ENCODE results near the gene IKZF3. TPM values are rescaled to one million over a fixed set of nuclear protein-coding genes. Genes with fewer than 3 reads are reported as not detected.

Gene IKZF3
- total RNA-seq, 2 experiments from 2014 or later = 39.7 to 39.9 TPM

- Histone ChIP-seq H3K4me1 (ENCODE audit: insufficient read depth, low read length) (peaks cover 11% of the 10 kb centered on the region), H3K27ac (ENCODE audit: low read depth in 1 of 2, low read length in 2 of 2) (no peak overlapping the region), H3K27me3 (ENCODE audit: control insufficient read depth in 1 of 2, insufficient read depth in 2 of 2, low read length in 2 of 2) (no peaks in the 10 kb centered on the region), H3K4me3 (ENCODE audit: low read length) (no peak overlapping the region), H3K9me3 (ENCODE audit: control insufficient read depth in 1 of 2, insufficient read depth in 1 of 2, low read length in 2 of 2) (peaks cover 14 to 20% of the 10 kb centered on the region in 2 experiments), H3K36me3 (ENCODE audit: insufficient read depth, low read length) (peaks cover 27% of the 10 kb centered on the region)
- ChIA-PET POLR2A (interaction anchor here (2.0 kb wide), 1 partner anchor 84 kb away, joined by 6 read pairs; no protein-coding TSS in a partner anchor), CTCF (interaction anchor here (0.7 to 1.5 kb wide), 2 partner anchors 10 to 184 kb away, joined by 3 read pairs; no protein-coding TSS in a partner anchor)
- Mint-ChIP-seq H3K27me3 (no peaks in the 10 kb centered on the region), H3K4me3 (no peak overlapping the region), H3K4me1 (ENCODE audit: low read depth) (peaks cover 54% of the 10 kb centered on the region), H3K9me3 (peaks cover 9% of the 10 kb centered on the region), H3K36me3 (ENCODE audit: low read depth) (peaks cover 82% of the 10 kb centered on the region), H3K27ac (no peak overlapping the region)
- intact Hi-C loops (cut with DNase I, micrococcal nuclease) = no loop called here
- ATAC-seq (ENCODE audit: poor library complexity) = no peak
- DNase-seq = no peak
- TF ChIP-seq CTCF (IDR thresholded peaks at IDR 0.05) = no peak
Observed at GRCh38 chr17:39838784-39839183, 25.3 kb downstream of the IKZF3 start.

- DNase-seq = no peak
- peaks cover 52% of the 10 kb centered on the region for H3K4me1 Mint-ChIP-seq (ENCODE audit: low read depth)
- intact Hi-C loops (cut with DNase I, micrococcal nuclease) = no loop called here
- CTCF ChIA-PET = no interaction called here
- H3K36me3 ChIP-seq (ENCODE audit: insufficient read depth, low read length) = peaks cover 27% of the 10 kb centered on the region
- no peaks in the 10 kb centered on the region for H3K27me3 Mint-ChIP-seq
- no peak overlapping the region for H3K4me3 ChIP-seq (ENCODE audit: low read length)
- no peak overlapping the region for H3K27ac Mint-ChIP-seq
- no peak overlapping the region for H3K27ac ChIP-seq (ENCODE audit: low read depth in 1 of 2, low read length in 2 of 2)
- H3K4me3 Mint-ChIP-seq = no peak overlapping the region
- POLR2A ChIA-PET = interaction anchor here (1.1 to 2.0 kb wide), 2 partner anchors 24 to 83 kb away, joined by 3 to 6 read pairs; no protein-coding TSS in a partner anchor
- peaks cover 7% of the 10 kb centered on the region for H3K4me1 ChIP-seq (ENCODE audit: insufficient read depth, low read length)
- no peak for ATAC-seq (ENCODE audit: poor library complexity)
- peaks cover 14 to 20% of the 10 kb centered on the region in 2 experiments for H3K9me3 ChIP-seq (ENCODE audit: control insufficient read depth in 1 of 2, insufficient read depth in 1 of 2, low read length in 2 of 2)
- peaks cover 81% of the 10 kb centered on the region for H3K36me3 Mint-ChIP-seq (ENCODE audit: low read depth)
- H3K27me3 ChIP-seq (ENCODE audit: control insufficient read depth in 1 of 2, insufficient read depth in 2 of 2, low read length in 2 of 2) = no peaks in the 10 kb centered on the region
- H3K9me3 Mint-ChIP-seq = peaks cover 9% of the 10 kb centered on the region
- no peak for TF ChIP-seq CTCF (IDR thresholded peaks at IDR 0.05)
Observed at GRCh38 chr17:39838057-39838456, 26.1 kb downstream of the IKZF3 start.

GRCh38 chr17:39836117-39836516 lies 28.0 kb downstream of the IKZF3 start:
- ChIA-PET CTCF (no interaction called here), POLR2A (interaction anchor here (0.6 to 2.2 kb wide), 5 partner anchors 9 to 43 kb away, joined by 3 to 6 read pairs (median 4); no protein-coding TSS in a partner anchor)
- Histone ChIP-seq H3K4me1 (ENCODE audit: insufficient read depth, low read length) (peaks cover 1% of the 10 kb centered on the region), H3K36me3 (ENCODE audit: insufficient read depth, low read length) (peaks cover 30% of the 10 kb centered on the region), H3K4me3 (ENCODE audit: low read length) (no peak overlapping the region), H3K27ac (ENCODE audit: low read depth in 1 of 2, low read length in 2 of 2) (no peak overlapping the region), H3K9me3 (ENCODE audit: control insufficient read depth in 1 of 2, insufficient read depth in 1 of 2, low read length in 2 of 2) (peaks cover 14 to 20% of the 10 kb centered on the region in 2 experiments), H3K27me3 (ENCODE audit: control insufficient read depth in 1 of 2, insufficient read depth in 2 of 2, low read length in 2 of 2) (no peaks in the 10 kb centered on the region)
- ATAC-seq (ENCODE audit: poor library complexity) = no peak
- Mint-ChIP-seq H3K9me3 (peaks cover 9% of the 10 kb centered on the region), H3K36me3 (ENCODE audit: low read depth) (peaks cover 81% of the 10 kb centered on the region), H3K4me1 (ENCODE audit: low read depth) (peaks cover 48% of the 10 kb centered on the region), H3K27me3 (no peaks in the 10 kb centered on the region), H3K4me3 (no peak overlapping the region), H3K27ac (no peak overlapping the region)
- TF ChIP-seq CTCF (IDR thresholded peaks at IDR 0.05) = no peak
- intact Hi-C loops (cut with DNase I, micrococcal nuclease) = no loop called here
- DNase-seq = no peak
